Measurements from ENCODE around the gene TMEM79. TPM values are rescaled to one million over a fixed set of nuclear protein-coding genes. Genes with fewer than 3 reads are reported as not detected.
A peak's percentile ranks its signal among the peaks of the same experiment; 100 is the strongest.

Gene TMEM79
- total RNA-seq, 2 donors from 2014 or later = 2.9 to 7.0 TPM

GRCh38 chr1:156282479-156283222, 1.5 kb upstream of the TMEM79 start, which contains the start of gene SMG5:
TSS of gene SMG5 (minus strand) at chr1:156282825. CDS start at chr1:156282680, 145 bp downstream.
- no peak for TF ChIP-seq CTCF (IDR thresholded peaks at IDR 0.05)
- Histone ChIP-seq H3K27ac (peak within 1 kb of the TSS; percentile 91), H3K4me1 (peaks cover 14% of the 10 kb centered on the region), H3K9me3 (no peaks in the 10 kb centered on the region), H3K27me3 (no peaks in the 10 kb centered on the region), H3K4me3 (peak within 1 kb of the TSS; percentile 86), H3K9ac (ENCODE audit: low read depth in 2 of 2, low read length in 2 of 2) (peak within 1 kb of the TSS; percentile 77 to 92), H3K36me3 (peaks cover 2% of the 10 kb centered on the region)
- peak; percentile 97 for DNase-seq
- intact Hi-C loops (cut with DNase I) = no loop called here

- no peak for DNase-seq
- Histone ChIP-seq H3K4me3 (peak overlapping the region; percentile 86), H3K27me3 (no peaks in the 10 kb centered on the region), H3K27ac (peak overlapping the region; percentile 91), H3K9me3 (no peaks in the 10 kb centered on the region), H3K4me1 (peaks cover 14% of the 10 kb centered on the region), H3K36me3 (no peaks in the 10 kb centered on the region), H3K9ac (ENCODE audit: low read depth in 2 of 2, low read length in 2 of 2) (peak overlapping the region; percentile 64 to 77)
- TF ChIP-seq CTCF (IDR thresholded peaks at IDR 0.05) = no peak
- intact Hi-C loops (cut with DNase I) = no loop called here
Observed at GRCh38 chr1:156283521-156283920, 604 bp upstream of the TMEM79 start.

GRCh38 chr1:156284757-156285156, 632 bp downstream of the TMEM79 start:
- H3K9ac ChIP-seq (ENCODE audit: low read depth in 2 of 2, low read length in 2 of 2) = peak overlapping the region in 1 of 2 donors; percentile 31
- no peak overlapping the region for H3K4me3 ChIP-seq
- H3K36me3 ChIP-seq = no peaks in the 10 kb centered on the region
- no peaks in the 10 kb centered on the region for H3K9me3 ChIP-seq
- no peak for TF ChIP-seq CTCF (IDR thresholded peaks at IDR 0.05)
- intact Hi-C loops (cut with DNase I) = no loop called here
- no peaks in the 10 kb centered on the region for H3K27me3 ChIP-seq
- H3K4me1 ChIP-seq = peaks cover 14% of the 10 kb centered on the region
- no peak for DNase-seq
- H3K27ac ChIP-seq = no peak overlapping the region

GRCh38 chr1:156285437-156285836, 1.3 kb downstream of the TMEM79 start:
- TF ChIP-seq CTCF (IDR thresholded peaks at IDR 0.05) = no peak
- peaks cover 13% of the 10 kb centered on the region for H3K4me1 ChIP-seq
- no peak overlapping the region for H3K9ac ChIP-seq (ENCODE audit: low read depth in 2 of 2, low read length in 2 of 2)
- H3K36me3 ChIP-seq = no peaks in the 10 kb centered on the region
- H3K27ac ChIP-seq = no peak overlapping the region
- no peaks in the 10 kb centered on the region for H3K27me3 ChIP-seq
- H3K9me3 ChIP-seq = no peaks in the 10 kb centered on the region
- H3K4me3 ChIP-seq = no peak overlapping the region
- DNase-seq = no peak
- intact Hi-C loops (cut with DNase I) = no loop called here

GRCh38 chr1:156286061-156286460, 1.9 kb downstream of the TMEM79 start:
- intact Hi-C loops (cut with DNase I) = no loop called here
- no peak overlapping the region for H3K4me3 ChIP-seq
- H3K9ac ChIP-seq (ENCODE audit: low read depth in 2 of 2, low read length in 2 of 2) = no peak overlapping the region
- no peak for DNase-seq
- no peaks in the 10 kb centered on the region for H3K36me3 ChIP-seq
- H3K27me3 ChIP-seq = no peaks in the 10 kb centered on the region
- peaks cover 7% of the 10 kb centered on the region for H3K4me1 ChIP-seq
- TF ChIP-seq CTCF (IDR thresholded peaks at IDR 0.05) = no peak
- H3K27ac ChIP-seq = no peak overlapping the region
- H3K9me3 ChIP-seq = no peaks in the 10 kb centered on the region
